ENCODE measurements around the gene GLT6D1. TPM values are rescaled to one million over a fixed set of nuclear protein-coding genes. Genes with fewer than 3 reads are reported as not detected.

The GLT6D1 gene
- total RNA-seq (not detected), polyA plus RNA-seq (not detected)
- long read RNA-seq, donor 1, result 0 reads
- long read RNA-seq, donor 2, result 0 reads
- long read RNA-seq, donor 3, result 0 reads

GRCh38 chr9:135639196-135639595 is at the start of gene GLT6D1:
Gene GLT6D1 (minus strand): TSS chr9:135639540. CDS start chr9:135639187, 353 bp downstream.
- no peaks in the 10 kb centered on the region for H3K36me3 ChIP-seq
- TF ChIP-seq POLR2A (IDR thresholded peaks at IDR 0.05) (no peak), EP300 (IDR thresholded peaks at IDR 0.05) (no peak), CTCF (IDR thresholded peaks at IDR 0.05) (no peak)
- WGBS, 3 donors, result 47 to 57% (median 49%) methylated on average over 9 of the region's 9 CpGs
- H3K27me3 ChIP-seq, result no peaks in the 10 kb centered on the region
- DNase-seq, result no peak
- H3K4me3 ChIP-seq, result no peak within 1 kb of the TSS
- H3K27ac ChIP-seq, result no peak within 1 kb of the TSS
- H3K9me3 ChIP-seq, result no peaks in the 10 kb centered on the region
- intact Hi-C loops (cut with DNase I), result no loop called here
- peaks cover 1% of the 10 kb centered on the region for H3K4me1 ChIP-seq (ENCODE audit: insufficient read depth)

- intact Hi-C loops (cut with DNase I), result no loop called here
- no peaks in the 10 kb centered on the region for H3K9me3 ChIP-seq
- H3K36me3 ChIP-seq, result no peaks in the 10 kb centered on the region
- WGBS, 3 donors, result 67 to 85% (median 84%) methylated on average over 10 of the region's 10 CpGs
- no peak overlapping the region for H3K27ac ChIP-seq
- H3K4me3 ChIP-seq, result no peak overlapping the region
- H3K4me1 ChIP-seq (ENCODE audit: insufficient read depth), result no peaks in the 10 kb centered on the region
- H3K27me3 ChIP-seq, result no peaks in the 10 kb centered on the region
- no peak for DNase-seq
- TF ChIP-seq POLR2A (IDR thresholded peaks at IDR 0.05) (no peak), EP300 (IDR thresholded peaks at IDR 0.05) (no peak), CTCF (IDR thresholded peaks at IDR 0.05) (no peak)
These were observed 49.7 kb upstream of the GLT6D1 start for GRCh38 chr9:135689011-135689410.

GRCh38 chr9:135687216-135687615 is 47.9 kb upstream of the GLT6D1 start:
- intact Hi-C loops (cut with DNase I), result no loop called here
- no peak overlapping the region for H3K4me3 ChIP-seq
- 90 to 92% (median 91%) methylated on average over 15 of the region's 15 CpGs for WGBS, 3 donors
- H3K9me3 ChIP-seq, result no peaks in the 10 kb centered on the region
- no peaks in the 10 kb centered on the region for H3K4me1 ChIP-seq (ENCODE audit: insufficient read depth)
- no peak overlapping the region for H3K27ac ChIP-seq
- no peak for DNase-seq
- no peak for TF ChIP-seq POLR2A (IDR thresholded peaks at IDR 0.05)
- no peak for TF ChIP-seq EP300 (IDR thresholded peaks at IDR 0.05)
- TF ChIP-seq CTCF (IDR thresholded peaks at IDR 0.05), result no peak
- no peaks in the 10 kb centered on the region for H3K36me3 ChIP-seq
- no peaks in the 10 kb centered on the region for H3K27me3 ChIP-seq

- Histone ChIP-seq H3K36me3 (no peaks in the 10 kb centered on the region), H3K27me3 (no peaks in the 10 kb centered on the region), H3K27ac (no peak overlapping the region), H3K9me3 (no peaks in the 10 kb centered on the region), H3K4me1 (ENCODE audit: insufficient read depth) (no peaks in the 10 kb centered on the region), H3K4me3 (no peak overlapping the region)
- 69 to 77% (median 76%) methylated on average over 17 of the region's 17 CpGs for WGBS, 3 donors
- intact Hi-C loops (cut with DNase I), result no loop called here
- DNase-seq, result no peak
- TF ChIP-seq POLR2A (IDR thresholded peaks at IDR 0.05) (no peak), EP300 (IDR thresholded peaks at IDR 0.05) (no peak), CTCF (IDR thresholded peaks at IDR 0.05) (no peak)
These were observed 45.4 kb upstream of the GLT6D1 start for GRCh38 chr9:135684691-135685090.
